HG02943 (cell line): ENCODE data around the gene ARHGEF6.

Experiments used
- ATAC-seq: cut with Tn5 transposase; IDR thresholded peaks from one replicate; pipeline ENCODE4 v1.9.1; 2021; ENCODE audit warnings: mild to moderate bottlenecking, low read depth, moderate library complexity; ENCODE audit not compliant: unreplicated experiment

ARHGEF6 gene

DNA sequence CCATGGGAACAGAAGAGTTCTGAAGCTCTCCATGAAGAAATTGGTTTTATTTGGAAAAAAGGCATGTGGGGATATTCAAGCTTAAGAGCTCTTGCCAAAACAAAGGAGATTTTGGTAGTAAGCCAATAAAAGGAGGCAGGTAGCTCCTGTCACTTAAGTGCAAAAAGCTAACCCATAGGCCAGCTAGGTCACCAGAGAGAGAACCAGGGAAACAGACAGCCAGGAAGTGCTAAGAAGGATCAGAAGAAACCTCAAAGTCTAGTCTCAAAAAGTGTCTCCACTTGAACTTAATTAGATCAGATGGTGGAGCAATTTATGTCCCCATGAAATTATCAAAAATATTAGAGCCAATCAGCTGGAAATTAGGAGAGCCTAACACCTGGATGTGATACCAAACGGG, 83.6 kb downstream of the ARHGEF6 start:
- ATAC-seq, result no peak

DNA sequence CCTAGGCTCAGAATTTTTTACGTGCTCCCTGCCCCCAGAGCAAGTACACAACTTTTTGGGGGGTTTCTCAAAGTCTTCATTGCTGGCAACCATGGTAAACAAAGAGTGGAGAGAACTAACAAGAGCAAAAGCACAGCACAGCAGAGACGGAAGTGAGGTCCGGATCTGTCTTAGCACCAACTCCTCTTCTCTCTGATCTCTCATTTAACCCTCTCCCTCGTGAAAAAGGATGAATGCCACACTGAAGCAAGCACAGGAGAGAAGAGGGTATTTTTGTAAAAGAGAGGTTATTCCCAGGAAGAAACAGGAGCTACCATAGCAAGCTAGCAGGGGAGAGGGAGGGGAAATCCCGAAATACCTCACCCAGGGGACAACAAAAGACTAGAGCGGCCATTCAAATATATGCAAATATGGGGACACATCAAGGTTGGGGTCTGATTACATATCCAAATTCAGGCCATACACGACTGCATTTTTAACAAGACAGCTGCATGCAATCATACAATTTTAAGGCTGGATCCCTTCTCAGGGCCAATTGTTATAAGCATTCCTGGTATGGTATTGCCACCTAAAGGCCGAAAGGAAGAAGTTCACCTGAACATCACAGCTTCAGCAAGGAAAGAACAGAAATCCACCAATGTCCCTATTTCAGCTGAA, 86.2 kb downstream of the ARHGEF6 start:
- peak; percentile 66 for ATAC-seq

DNA sequence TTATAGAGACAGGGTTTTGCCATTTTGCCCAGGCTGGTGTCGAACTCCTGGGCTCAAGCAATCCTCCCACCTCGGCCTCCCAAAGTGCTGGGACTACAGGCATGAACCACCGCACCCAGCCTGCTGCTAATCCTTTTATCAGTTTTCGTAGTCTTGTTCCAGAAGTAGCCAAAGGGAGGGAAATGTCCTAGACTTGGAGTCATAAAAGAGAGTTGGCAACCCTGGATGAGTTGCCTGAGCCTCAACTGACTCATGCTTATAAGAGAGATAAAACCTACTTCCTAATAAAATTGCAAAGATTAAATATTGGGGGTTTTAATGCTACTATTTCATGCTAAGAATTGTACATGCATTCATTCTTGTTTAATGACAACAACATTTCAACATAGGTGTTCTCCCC, 88.5 kb downstream of the ARHGEF6 start:
- ATAC-seq, result no peak

DNA sequence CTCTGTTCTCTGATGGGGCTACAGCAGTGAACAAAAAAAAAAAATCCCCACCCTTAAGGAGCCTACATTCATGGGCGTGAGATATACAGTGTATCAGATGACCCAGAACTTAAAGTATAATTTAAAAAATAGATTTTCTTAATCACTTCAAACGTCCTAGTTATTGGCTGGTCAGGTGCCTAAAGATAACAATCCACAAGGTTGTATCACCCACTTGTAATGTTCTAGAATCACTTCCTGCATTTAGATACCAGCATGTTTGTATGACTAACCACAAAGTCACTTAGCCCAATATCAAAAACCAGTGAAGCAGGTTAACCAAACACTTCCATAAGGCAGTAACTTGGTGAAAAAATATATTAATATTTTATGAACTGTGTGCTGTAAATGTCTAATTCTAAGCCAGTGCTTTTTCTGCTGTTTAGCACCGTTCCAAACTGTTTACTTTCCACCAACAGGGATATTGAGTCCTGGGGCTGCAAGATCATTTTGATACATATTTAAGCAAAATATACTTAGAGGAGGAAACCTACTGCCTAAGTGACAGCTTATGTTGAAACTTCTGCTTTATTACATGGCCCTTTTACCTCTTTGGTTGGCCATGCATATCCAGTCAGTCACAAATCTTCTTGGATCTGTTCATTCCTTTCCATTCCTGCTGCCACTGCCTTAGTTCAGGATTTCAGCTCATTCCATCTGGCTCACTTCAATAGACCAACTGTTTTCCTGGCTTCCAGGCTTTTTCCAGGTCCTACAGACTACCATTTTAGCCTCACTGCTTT, 89.5 kb downstream of the ARHGEF6 start:
- no peak for ATAC-seq

DNA sequence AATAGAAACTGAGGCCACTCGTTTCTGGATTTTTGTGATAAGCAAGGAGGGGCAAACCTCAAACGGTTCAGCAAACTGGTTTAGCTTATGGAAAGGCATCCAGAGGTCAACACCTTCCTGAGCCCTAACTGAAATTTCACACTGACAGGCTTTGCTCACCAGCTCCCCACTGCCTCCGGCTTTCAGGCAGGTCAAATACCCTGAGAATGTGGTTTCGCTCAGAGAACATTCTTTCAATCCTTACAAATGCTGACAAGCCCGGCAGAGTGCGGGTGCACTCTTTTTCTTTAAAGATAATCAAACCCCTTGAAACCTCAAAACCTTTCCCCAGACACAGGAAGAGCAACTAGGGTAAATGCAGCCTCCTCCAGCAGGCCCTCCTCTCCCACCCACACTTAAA, 91.3 kb downstream of the ARHGEF6 start:
- no peak for ATAC-seq

DNA sequence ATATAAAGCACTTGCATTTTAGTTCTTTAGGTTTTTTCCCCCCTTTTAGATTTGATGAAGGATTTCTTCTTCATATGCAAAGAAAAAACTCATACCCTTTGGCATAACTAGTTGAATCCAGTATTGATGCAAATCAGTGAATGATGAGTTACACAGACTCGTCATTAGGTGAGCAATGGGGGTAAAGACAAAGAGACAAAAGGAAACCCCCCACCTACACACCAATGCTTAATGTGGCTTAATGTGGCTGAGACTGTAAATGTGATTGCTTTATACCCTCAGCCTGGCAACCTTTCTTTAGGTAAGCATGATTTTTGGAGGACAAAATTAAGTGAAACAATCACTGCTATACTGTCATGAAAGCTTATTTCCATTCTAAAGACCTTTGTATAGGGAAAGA, 93.3 kb downstream of the ARHGEF6 start:
- no peak for ATAC-seq

DNA sequence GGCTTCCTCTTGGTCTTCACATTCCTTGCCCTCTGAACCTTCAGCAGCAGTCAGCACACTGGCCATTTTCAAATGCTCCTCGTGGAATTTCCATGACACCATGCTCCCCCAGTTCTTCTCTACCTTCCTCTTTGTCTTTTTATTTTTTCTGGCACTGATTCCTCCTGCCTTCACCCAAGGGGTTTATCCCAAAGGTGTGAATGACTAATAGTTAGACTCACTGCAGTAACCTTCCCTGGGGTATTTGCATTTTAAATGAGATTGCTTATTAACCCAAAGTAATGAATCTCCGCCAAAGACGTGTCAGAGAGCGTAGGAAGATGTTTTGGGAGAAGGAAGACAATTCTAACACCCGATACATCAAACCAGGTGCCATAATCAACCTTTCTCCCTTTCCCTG, 96.6 kb downstream of the ARHGEF6 start:
- no peak for ATAC-seq

DNA sequence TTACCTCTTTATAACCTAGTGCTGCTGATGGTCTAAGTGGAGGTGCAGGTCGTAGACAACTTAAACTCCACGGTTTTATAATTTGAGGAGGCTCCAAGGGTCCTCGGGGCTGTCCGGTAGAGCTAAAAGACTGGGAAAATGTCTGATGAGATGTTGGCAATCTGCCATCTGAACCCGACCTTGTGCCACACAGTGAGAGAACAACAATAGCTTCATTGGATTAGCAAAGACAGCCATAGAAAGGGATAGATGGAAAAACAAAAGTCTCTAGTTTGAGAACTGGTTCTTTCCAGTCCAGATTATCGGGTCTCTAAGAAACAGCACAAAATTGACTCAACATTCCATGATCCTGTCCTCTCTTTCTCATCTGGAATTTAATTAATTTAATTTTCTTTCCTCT, 101.2 kb downstream of the ARHGEF6 start:
- ATAC-seq, result no peak

DNA sequence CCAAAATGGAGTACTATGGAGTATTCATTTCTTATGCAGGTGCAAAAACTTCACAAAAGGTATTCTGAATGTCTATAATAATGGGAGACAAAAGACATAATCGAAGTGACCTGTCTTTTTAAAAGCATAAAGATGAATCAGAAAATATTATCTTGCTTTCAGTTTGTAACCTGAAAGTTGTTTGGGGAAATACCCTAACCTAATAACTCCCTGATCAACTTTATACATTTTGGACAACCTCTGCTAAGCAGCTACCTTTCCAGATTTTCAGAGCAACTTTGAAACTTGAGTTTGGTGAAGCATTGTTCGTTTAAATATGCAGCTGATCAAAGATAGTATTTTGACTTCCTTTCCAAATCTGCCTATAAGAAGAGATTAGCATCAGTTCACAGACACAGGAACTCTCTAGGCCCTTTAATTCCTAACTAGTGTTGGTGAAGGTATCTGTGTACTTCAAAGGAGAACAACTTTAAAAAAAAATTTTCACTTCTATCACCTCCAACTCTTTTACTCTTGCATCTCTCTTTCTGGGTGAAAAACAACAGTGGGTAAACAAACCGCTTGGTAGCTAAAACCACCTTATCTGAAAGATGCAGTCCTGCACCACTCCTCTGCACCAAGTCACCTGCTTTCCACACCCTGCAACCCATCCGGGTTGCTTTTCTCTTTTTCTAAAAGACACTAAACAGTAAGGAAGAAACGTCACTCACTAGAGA, 106.3 kb downstream of the ARHGEF6 start:
- ATAC-seq, result no peak

DNA sequence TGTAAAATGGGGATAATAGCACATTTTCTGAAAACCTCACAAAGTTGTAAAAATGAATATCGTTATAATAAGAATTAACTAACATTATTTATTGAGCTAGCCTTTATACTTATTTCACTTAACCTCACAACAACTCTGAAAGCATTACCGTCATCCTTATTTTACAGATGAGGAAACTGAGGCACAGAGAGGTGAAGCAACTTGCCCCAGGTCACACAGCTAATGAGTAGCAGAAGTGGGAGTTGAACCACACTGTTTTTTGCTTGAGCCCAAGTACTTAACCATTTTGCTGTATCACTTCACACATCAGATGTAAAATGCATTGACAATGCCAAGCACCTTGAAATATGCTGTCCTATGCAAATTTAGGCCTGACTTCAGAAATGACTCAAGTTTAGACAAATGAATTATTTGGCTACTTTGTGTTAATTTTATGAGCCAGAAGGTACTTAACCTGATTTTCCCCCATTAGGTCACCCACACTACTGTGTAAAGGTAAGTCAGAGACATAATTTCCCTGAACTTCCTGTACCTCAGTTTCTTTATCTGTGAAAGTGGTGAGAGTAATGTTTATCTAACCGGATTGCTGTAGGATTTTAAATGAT, 109.6 kb downstream of the ARHGEF6 start:
- no peak for ATAC-seq

DNA sequence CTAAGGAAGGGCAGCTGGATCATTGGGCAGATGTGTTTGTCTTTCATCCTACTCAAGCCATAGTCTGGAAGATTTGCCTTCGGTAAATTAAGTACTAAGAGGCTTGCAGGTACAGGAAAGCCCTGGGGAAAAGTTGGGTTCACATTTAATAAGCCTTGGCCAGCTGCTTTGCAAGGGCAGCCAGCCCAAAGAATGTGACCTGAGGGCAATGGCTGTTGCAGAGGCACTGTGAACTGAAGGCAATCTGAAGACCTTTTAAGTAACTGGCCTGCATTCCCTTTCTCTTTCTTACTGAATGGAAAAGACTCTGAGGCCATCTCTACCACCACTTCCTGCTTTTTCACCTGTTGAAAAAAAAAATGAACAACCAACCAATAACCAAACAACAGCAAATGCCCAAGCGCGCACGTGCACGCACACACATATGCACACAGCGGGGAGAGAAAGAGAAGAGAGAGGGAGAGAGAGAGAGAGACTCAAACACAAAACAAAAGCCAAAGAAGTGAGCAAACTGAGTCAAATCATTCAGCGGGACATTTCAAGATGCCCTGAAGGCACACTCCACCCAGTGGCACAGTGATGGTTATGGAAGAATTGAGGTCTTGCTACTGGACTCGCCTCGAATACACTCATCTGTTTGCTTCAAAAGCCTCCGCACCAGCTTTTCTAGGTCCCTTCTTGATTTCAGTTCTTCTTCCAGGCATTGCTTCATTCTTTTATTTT, 113.1 kb downstream of the ARHGEF6 start:
- no peak for ATAC-seq

DNA sequence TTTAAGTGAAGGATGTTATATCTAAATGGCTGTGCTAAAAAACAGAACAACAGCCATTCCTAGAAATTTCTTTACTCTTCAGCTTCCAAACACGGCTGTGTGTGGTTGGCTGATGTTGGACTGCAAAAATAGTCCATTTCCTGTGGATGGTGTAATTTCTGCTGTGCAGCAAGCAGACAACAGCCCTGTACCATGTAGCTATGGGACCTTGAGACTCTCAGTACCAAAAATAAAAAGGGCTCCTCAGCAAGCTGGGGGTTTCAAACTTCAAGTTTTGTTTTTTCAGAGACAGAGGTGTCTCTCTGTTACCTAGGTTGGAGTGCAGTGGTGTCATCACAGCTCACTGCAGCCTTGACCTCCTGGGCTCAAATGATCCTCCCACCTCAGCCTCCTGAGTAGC, 114.6 kb downstream of the ARHGEF6 start:
- ATAC-seq, result no peak

DNA sequence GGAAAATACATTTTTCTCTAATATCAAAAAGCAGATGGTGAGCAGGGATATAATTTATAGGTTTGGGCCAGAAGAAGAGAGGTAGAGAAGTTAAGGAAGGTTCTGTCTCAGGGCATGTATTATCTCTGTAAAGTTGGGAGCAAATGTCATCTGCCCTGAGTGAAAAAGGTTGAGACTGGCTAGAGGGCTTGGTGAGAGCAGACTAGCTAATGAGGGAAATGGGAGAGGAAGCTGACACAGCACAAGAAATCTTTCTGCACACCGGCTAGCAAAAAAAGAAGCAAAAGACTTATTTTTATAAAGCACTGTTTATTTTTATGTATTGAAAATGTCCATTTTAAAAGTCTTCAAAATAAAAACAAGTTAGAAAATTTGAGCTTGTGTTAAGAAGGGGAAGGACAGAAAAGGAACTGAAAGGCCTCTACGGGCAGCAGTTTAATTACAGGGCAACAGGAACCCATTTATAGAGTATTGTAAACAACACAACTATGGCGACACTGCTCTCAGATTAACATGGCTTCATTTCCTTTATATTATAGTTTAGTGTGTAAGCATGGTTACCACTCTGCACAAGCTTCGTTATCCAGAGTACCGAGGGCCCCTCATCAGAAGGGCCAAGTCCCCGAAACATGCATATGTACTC, 115.4 kb downstream of the ARHGEF6 start:
- ATAC-seq, result no peak

DNA sequence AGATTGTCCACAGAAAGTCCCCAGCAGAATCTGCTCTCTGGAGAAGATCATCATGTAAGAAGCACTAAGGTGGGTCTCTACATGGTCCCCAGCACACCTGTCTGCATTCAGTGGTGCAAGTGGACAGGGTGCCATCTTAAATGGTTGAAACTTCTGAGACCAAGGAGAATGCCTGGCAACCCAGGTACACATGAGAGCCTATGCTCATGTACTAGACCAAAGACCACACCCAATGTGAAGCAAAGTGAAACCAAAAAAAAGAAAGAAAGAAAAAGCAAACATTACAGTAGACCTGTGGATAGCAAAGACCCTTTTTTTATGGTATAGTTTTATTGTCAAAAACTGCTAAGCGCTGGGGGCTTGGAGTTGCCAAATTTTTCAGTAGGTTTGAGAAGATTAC, 117.8 kb downstream of the ARHGEF6 start:
- no peak for ATAC-seq

DNA sequence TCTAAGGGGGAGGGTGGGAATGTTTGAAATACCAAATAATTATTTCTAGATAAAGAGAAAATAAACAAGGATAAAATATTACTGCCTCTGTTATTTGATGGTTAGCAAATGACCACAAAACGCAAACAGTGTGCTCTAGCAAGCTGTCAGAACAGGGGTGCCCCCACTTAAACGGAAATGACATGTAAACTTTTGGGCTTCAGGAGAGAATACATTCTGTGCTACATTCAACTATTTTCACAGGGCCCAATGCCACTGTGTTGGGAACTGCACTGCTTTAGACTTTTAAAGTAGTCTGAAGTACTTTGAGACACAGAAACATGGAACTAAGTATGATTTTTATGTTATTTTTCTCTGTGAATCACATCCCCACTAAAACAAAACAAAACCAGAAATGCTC, 118.6 kb downstream of the ARHGEF6 start:
- no peak for ATAC-seq

DNA sequence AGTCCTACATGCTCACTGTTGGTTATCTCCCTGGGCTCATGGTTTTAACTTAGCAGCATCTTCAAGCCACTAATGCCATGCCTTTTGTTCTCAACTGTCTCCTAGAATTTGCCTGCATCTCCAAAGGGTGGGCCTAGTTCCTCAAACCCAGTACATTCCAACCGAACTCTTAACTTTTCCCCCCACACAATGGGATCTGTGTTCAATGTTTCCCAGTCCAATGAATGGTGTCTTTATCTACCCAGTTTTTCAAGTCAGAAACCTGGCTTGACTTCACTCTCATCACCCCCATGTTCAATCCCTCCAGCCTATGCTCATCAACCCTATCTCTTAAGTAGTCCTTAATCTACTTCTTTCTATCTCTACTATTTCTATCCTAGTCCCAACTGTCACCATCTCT, 119.8 kb downstream of the ARHGEF6 start:
- no peak for ATAC-seq

DNA sequence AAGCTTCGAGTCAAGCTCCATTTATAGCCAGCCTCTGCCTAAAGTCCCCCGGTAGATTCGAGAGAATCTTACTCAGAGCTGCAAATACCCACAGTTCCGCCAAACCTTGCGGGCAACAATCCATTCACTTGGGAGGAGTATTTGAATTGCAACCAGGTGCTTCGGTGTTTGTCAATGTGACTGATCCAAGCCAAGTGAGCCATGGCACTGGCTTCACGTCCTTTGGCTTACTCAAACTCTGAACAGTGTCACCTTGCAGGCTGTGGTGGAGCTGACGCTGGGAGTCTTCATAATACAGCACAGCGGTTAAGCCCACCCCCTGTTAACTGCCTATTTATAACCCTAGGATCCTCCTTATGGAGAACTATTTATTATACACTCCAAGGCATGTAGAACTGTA, 121.6 kb downstream of the ARHGEF6 start:
- ATAC-seq, result no peak

DNA sequence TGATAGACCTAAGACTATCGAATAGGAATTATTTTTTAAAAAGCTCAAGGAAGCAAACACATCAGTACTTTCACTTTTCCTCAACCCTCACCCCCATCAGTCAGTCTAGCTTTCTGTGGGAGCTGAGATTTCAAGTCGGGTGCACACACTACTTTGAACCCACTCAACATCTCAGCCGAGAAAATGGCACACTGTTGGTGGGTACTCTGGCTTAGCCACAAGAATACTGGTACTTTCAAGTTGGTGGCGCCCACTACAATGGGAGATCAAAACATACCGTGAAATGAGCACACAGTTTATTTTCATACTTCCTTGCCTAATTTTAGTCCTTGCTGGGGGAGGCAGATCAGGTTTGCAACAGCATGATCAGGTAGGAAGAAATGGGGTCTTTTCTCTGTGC, 122.6 kb downstream of the ARHGEF6 start:
- ATAC-seq, result no peak

DNA sequence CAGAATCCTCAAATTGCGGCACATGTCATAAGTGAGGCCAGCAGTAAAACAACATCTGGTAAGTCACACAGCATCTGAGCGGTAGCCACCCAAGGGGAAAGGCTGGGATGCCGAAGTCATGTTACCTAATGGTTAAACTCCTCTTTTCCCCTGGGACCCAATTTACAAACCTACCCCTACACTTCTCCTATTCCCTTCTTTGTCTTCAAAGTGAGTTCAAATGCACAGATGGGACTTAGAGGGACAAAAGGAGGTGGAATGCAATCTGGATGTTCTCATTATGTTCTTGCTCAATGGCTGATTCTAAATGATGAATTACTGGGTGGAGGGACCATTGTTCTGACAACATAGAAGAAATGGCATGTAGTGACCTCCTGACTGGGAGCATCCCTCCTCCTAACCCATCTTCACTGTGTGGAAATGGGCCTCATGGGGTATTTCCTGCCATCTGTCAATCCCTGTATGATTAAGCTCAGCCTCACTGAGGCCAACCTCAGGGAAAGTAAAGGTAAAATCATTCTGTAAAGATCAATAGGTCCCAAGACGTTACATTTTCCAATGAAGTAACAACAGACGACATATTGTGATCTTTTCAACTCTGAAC, 124.3 kb downstream of the ARHGEF6 start:
- ATAC-seq, result no peak
